ENCODE results near the gene RBM4B.

GRCh38 chr11:66713746-66714480, 36.2 kb upstream of the RBM4B start:
- TF ChIP-seq CTCF (IDR thresholded peaks at IDR 0.05; ENCODE audit: low read length) (no peak), EZH2 (IDR thresholded peaks at IDR 0.05; ENCODE audit: borderline replicate concordance, low read length) (no peak)

All from OCI-LY1 (cell line).